Trophoblast cell (in vitro differentiated cells and primary cell): Measurements from ENCODE around the gene RAB31.

ENCODE experiments used
- DNase-seq, 2 donors: peaks; one replicate each; pipeline ENCODE4 v3.0.0-alpha.2; 2016
- H2AFZ ChIP-seq: 2 replicates; pipeline ENCODE4 v1.6.1; 2013; ENCODE audit warnings: low read length, moderate library complexity, mild to moderate bottlenecking; ENCODE audit not compliant: insufficient read depth, poor library complexity
- H2AK5ac ChIP-seq: 2 replicates; pipeline ENCODE4 v1.6.1; 2013; ENCODE audit warnings: mild to moderate bottlenecking, low read length
- H2BK120ac ChIP-seq: 2 replicates; pipeline ENCODE4 v1.6.1; 2013; ENCODE audit warnings: low read length, mild to moderate bottlenecking, moderate library complexity; ENCODE audit not compliant: insufficient read depth, poor library complexity
- H2BK12ac ChIP-seq: 2 replicates; pipeline ENCODE4 v1.6.1; 2013; ENCODE audit warnings: mild to moderate bottlenecking, low read length, moderate library complexity
- H2BK5ac ChIP-seq: 2 replicates; pipeline ENCODE4 v1.6.1; 2013; ENCODE audit warnings: low read length, low read depth, moderate library complexity, mild to moderate bottlenecking; ENCODE audit not compliant: poor library complexity
- H3K14ac ChIP-seq: 2 replicates; pipeline ENCODE4 v1.6.1; 2013; ENCODE audit warnings: mild to moderate bottlenecking, low read length
- H3K18ac ChIP-seq: 2 replicates; pipeline ENCODE4 v1.6.1; 2013; ENCODE audit warnings: mild to moderate bottlenecking, low read length
- H3K23ac ChIP-seq: 2 replicates; pipeline ENCODE4 v1.6.1; 2013; ENCODE audit warnings: low read length
- H3K27ac ChIP-seq: 2 replicates; pipeline ENCODE4 v1.5.1; 2013; ENCODE audit warnings: low read depth, mild to moderate bottlenecking, inconsistent platforms, low read length, moderate library complexity
- H3K27me3 ChIP-seq: 2 replicates; pipeline ENCODE4 v1.6.1; 2013; ENCODE audit warnings: inconsistent platforms, mild to moderate bottlenecking, low read length, moderate library complexity; ENCODE audit not compliant: insufficient read depth
- H3K36me3 ChIP-seq, 2 experiments: 1 replicate in 1 of 2; 2 replicates in 1 of 2; pipeline ENCODE4 v1.6.1; 2013; ENCODE audit warnings: low read length in 2 of 2, mild to moderate bottlenecking in 2 of 2, moderate library complexity in 1 of 2; ENCODE audit not compliant: insufficient read depth in 2 of 2, control insufficient read depth in 1 of 2
- H3K4ac ChIP-seq: 2 replicates; pipeline ENCODE4 v1.6.1; 2013; ENCODE audit warnings: low read depth, mild to moderate bottlenecking, low read length, moderate library complexity
- H3K4me1 ChIP-seq, 2 experiments: 1 replicate in 1 of 2; 2 replicates in 1 of 2; pipeline ENCODE4 v1.6.1; 2013; ENCODE audit warnings: low read length in 2 of 2, mild to moderate bottlenecking in 2 of 2, moderate library complexity in 1 of 2; ENCODE audit not compliant: insufficient read depth in 2 of 2, control insufficient read depth in 1 of 2
- H3K4me2 ChIP-seq: 2 replicates; pipeline ENCODE4 v1.6.1; 2013; ENCODE audit warnings: inconsistent platforms, mild to moderate bottlenecking, low read length, moderate library complexity
- H3K4me3 ChIP-seq: 2 replicates; pipeline ENCODE4 v1.5.1; 2013; ENCODE audit warnings: mild to moderate bottlenecking, low read depth, low read length, inconsistent platforms
- H3K79me1 ChIP-seq: one replicate; pipeline ENCODE4 v1.6.1; 2013; ENCODE audit warnings: low read length
- H3K79me2 ChIP-seq: 2 replicates; pipeline ENCODE4 v1.6.1; 2013; ENCODE audit warnings: low read length, mild to moderate bottlenecking; ENCODE audit not compliant: control insufficient read depth, insufficient read depth, poor library complexity
- H3K9ac ChIP-seq: 2 replicates; pipeline ENCODE4 v1.6.1; 2013; ENCODE audit warnings: mild to moderate bottlenecking, low read length
- H3K9me3 ChIP-seq: 2 replicates; pipeline ENCODE4 v1.6.1; 2013; ENCODE audit warnings: low read depth, mild to moderate bottlenecking, control low read depth, inconsistent platforms, low read length; ENCODE audit not compliant: insufficient read depth
- H4K12ac ChIP-seq: 2 replicates; pipeline ENCODE4 v1.6.1; 2013; ENCODE audit warnings: low read depth, mild to moderate bottlenecking, low read length, moderate library complexity
- H4K8ac ChIP-seq: 2 replicates; pipeline ENCODE4 v1.6.1; 2013; ENCODE audit warnings: low read depth, mild to moderate bottlenecking, low read length, moderate library complexity
- H4K91ac ChIP-seq: one replicate; pipeline ENCODE4 v1.6.1; 2013; ENCODE audit warnings: low read depth, mild to moderate bottlenecking, low read length, moderate library complexity
- WGBS: extraction: QIAGEN DNeasy Blood & Tissue Kit; methylation state at CpG from one replicate; pipeline ENCODE4 v1.1.7; 2013; ENCODE audit warnings: missing lambda C conversion rate; ENCODE audit not compliant: insufficient read length, insufficient coverage; ENCODE audit errors: extremely low coverage; 5-methylcytosine and 5-hydroxymethylcytosine counted together

RAB31 gene

GRCh38 chr18:9730786-9731185, 22.7 kb downstream of the RAB31 start:
- no peak overlapping the region for H4K91ac ChIP-seq
- no peak overlapping the region for H3K14ac ChIP-seq
- H2BK12ac ChIP-seq = no peak overlapping the region
- H3K4me2 ChIP-seq = no peak overlapping the region
- H3K79me2 ChIP-seq = peaks cover 29% of the 10 kb centered on the region
- no peaks in the 10 kb centered on the region for H3K27me3 ChIP-seq
- H3K9ac ChIP-seq = no peak overlapping the region
- H3K36me3 ChIP-seq = peaks cover 34 to 43% of the 10 kb centered on the region in 2 experiments
- no peak overlapping the region for H3K4me3 ChIP-seq
- H2BK120ac ChIP-seq = no peak overlapping the region
- H4K12ac ChIP-seq = no peak overlapping the region
- H3K4me1 ChIP-seq = peaks cover 12 to 14% of the 10 kb centered on the region in 2 experiments
- H2AFZ ChIP-seq = no peak overlapping the region
- H3K18ac ChIP-seq = no peak overlapping the region
- DNase-seq = no peak
- WGBS = no CpG with 5 or more reads among the region's 4 CpGs
- H3K79me1 ChIP-seq = no peaks in the 10 kb centered on the region
- H4K8ac ChIP-seq = no peak overlapping the region
- no peak overlapping the region for H3K27ac ChIP-seq
- no peaks in the 10 kb centered on the region for H3K9me3 ChIP-seq
- peak overlapping the region; percentile 38 for H3K4ac ChIP-seq
- no peak overlapping the region for H3K23ac ChIP-seq
- no peak overlapping the region for H2AK5ac ChIP-seq
- H2BK5ac ChIP-seq = no peak overlapping the region

GRCh38 chr18:9731380-9731779, 23.3 kb downstream of the RAB31 start:
- peaks cover 30% of the 10 kb centered on the region for H3K79me2 ChIP-seq
- no peaks in the 10 kb centered on the region for H3K9me3 ChIP-seq
- no peak overlapping the region for H3K4me3 ChIP-seq
- H3K9ac ChIP-seq = no peak overlapping the region
- no peak overlapping the region for H4K8ac ChIP-seq
- H3K36me3 ChIP-seq = peaks cover 33 to 42% of the 10 kb centered on the region in 2 experiments
- no peak overlapping the region for H2BK12ac ChIP-seq
- WGBS = no CpG with 5 or more reads among the region's 5 CpGs
- no peak overlapping the region for H2BK120ac ChIP-seq
- no peaks in the 10 kb centered on the region for H3K27me3 ChIP-seq
- H3K4me2 ChIP-seq = no peak overlapping the region
- no peaks in the 10 kb centered on the region for H3K79me1 ChIP-seq
- H3K4ac ChIP-seq = no peak overlapping the region
- peaks cover 12 to 14% of the 10 kb centered on the region in 2 experiments for H3K4me1 ChIP-seq
- no peak overlapping the region for H3K18ac ChIP-seq
- no peak overlapping the region for H2BK5ac ChIP-seq
- peak; percentile 70 to 92 for DNase-seq
- no peak overlapping the region for H3K23ac ChIP-seq
- no peak overlapping the region for H4K91ac ChIP-seq
- H4K12ac ChIP-seq = no peak overlapping the region
- H2AK5ac ChIP-seq = no peak overlapping the region
- no peak overlapping the region for H2AFZ ChIP-seq
- no peak overlapping the region for H3K27ac ChIP-seq
- H3K14ac ChIP-seq = no peak overlapping the region

DNA sequence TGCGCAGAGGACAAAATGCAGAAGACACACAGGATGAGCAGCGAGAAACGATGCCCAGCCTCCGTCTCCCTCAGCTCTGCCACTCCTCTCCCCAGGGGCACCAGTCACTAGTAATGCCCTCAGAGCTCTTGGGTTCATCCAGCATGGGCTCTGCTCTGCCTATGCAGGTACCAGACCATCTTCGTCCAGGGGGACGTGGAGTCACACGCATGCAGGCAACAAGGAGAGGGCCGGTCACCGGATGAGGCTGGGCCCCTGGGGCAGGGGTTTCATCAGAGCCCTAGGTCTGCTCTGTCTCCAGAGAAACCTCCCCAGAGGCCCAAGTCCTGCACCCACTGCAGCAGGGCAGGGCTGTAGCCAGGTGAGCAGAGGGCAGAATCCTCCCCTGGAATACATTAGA, 23.9 kb downstream of the RAB31 start:
- Histone ChIP-seq H3K27me3 (no peaks in the 10 kb centered on the region), H3K79me2 (peaks cover 29% of the 10 kb centered on the region), H4K8ac (no peak overlapping the region), H3K79me1 (no peaks in the 10 kb centered on the region), H3K4ac (peak overlapping the region; percentile 13), H2BK5ac (no peak overlapping the region), H3K18ac (no peak overlapping the region), H3K36me3 (peaks cover 31 to 39% of the 10 kb centered on the region in 2 experiments), H3K4me3 (no peak overlapping the region), H2BK120ac (no peak overlapping the region), H3K14ac (no peak overlapping the region), H3K27ac (no peak overlapping the region), H3K9ac (no peak overlapping the region), H4K91ac (no peak overlapping the region), H2AFZ (no peak overlapping the region), H3K4me2 (no peak overlapping the region), H3K23ac (no peak overlapping the region), H3K9me3 (no peaks in the 10 kb centered on the region), H4K12ac (no peak overlapping the region), H3K4me1 (peaks cover 12 to 14% of the 10 kb centered on the region in 2 experiments), H2BK12ac (no peak overlapping the region), H2AK5ac (no peak overlapping the region)
- no CpG with 5 or more reads among the region's 9 CpGs for WGBS
- DNase-seq = no peak

- H2BK120ac ChIP-seq = no peak overlapping the region
Measured at GRCh38 chr18:9734189-9734588, 26.1 kb downstream of the RAB31 start.

More at GRCh38 chr18:9734189-9734588, 26.1 kb downstream of the RAB31 start:
- Histone ChIP-seq H3K9me3 (no peaks in the 10 kb centered on the region), H2AFZ (no peak overlapping the region), H3K18ac (no peak overlapping the region), H4K12ac (no peak overlapping the region), H3K23ac (no peak overlapping the region), H3K27me3 (no peaks in the 10 kb centered on the region), H4K91ac (no peak overlapping the region), H3K79me2 (peaks cover 32% of the 10 kb centered on the region), H3K4me1 (peaks cover 15 to 19% of the 10 kb centered on the region in 2 experiments), H2AK5ac (no peak overlapping the region), H3K27ac (no peak overlapping the region), H2BK5ac (no peak overlapping the region), H3K14ac (no peak overlapping the region), H3K79me1 (no peaks in the 10 kb centered on the region), H3K36me3 (peaks cover 35 to 47% of the 10 kb centered on the region in 2 experiments), H3K4me2 (no peak overlapping the region), H3K4ac (peak overlapping the region; percentile 31), H3K4me3 (no peak overlapping the region), H2BK12ac (no peak overlapping the region), H3K9ac (no peak overlapping the region), H4K8ac (no peak overlapping the region)
- DNase-seq = peak; percentile 95
- no CpG with 5 or more reads among the region's 9 CpGs for WGBS
